ENCODE results near the gene ZNF836. TPM values are rescaled to one million over a fixed set of nuclear protein-coding genes. Genes with fewer than 3 reads are reported as not detected.

ZNF836 gene
- total RNA-seq (2021) = 20.3 to 28.8 TPM (median 22.8 TPM) in 3 replicates
- percentile 80 among the genes with signal in this experiment for Bru-seq, nascent RNA
- long read RNA-seq, experiment 1, partial matches to known transcripts = 5 of 23 reads
- long read RNA-seq, experiment 1, other reads (novel, unspliced or antisense) = 15 of 23 reads
- long read RNA-seq, experiment 2, partial matches to known transcripts = 3 of 16 reads
- long read RNA-seq, experiment 2, other reads (novel, unspliced or antisense) = 9 of 16 reads
- long read RNA-seq, experiment 3 = 0 reads

DNA sequence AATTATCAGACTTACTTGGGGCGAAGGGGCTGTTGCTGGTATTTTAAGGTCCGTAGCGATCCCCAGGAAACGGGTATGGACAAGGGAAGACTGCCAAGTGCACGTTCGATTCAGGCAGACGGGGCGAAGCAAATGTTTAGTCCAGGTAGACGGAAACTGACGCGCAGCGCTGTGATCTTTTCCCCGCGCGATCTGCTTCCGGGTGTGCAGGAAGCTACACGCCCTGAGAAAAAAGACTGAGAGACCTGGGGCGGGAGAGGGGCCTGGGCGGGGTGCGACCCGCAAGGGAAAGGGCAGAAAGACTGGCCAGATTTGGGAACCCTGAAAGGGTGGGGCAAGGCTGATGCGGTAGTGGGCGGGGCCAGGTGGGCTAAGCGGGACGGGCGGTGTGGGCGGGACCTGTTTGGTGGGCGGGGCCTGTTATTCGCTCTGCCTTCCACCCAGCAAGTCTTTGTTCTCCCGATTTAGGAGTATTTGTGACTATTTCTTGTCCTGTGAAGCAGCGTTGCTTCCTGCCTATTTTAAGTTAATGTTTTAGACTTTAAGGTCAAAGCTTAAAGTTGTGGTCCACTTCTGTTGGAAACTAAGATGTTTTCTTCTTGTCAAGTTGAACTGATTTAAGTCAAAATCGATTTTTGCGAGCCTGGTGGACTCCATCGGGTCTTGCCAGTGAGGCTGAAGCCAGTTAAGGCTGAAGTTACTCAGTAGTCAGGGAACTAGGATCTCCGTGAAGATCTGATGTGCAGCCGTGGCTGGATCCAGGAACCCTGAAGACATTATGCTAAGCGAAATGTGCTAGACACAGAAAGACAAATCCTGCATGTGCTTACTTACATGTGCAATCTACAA is at the start of gene ZNF836:
Gene ZNF836 (minus strand): TSS at position 301 of the 849 bp plus-strand sequence. CDS start 3,549 bp downstream, outside the sequence.
- DNase-seq (ENCODE audit: low spot score) = peak; percentile 95
- ChIA-PET CTCF (interaction anchor here (0.6 kb wide), 1 partner anchor 18 kb away, joined by 3 read pairs; no protein-coding TSS in a partner anchor), POLR2A (interaction anchor here (0.6 kb wide), 1 partner anchor 158 kb away, joined by 4 read pairs; no protein-coding TSS in a partner anchor)
- peaks cover 18% of the 10 kb centered on the region for H3K4me1 Mint-ChIP-seq
- H3K9me3 Mint-ChIP-seq = peaks cover 10% of the 10 kb centered on the region
- peak; percentile 94 for ATAC-seq
- peaks cover 12% of the 10 kb centered on the region for H3K27me3 Mint-ChIP-seq (ENCODE audit: low read depth)
- peak within 1 kb of the TSS; percentile 94 for H3K27ac Mint-ChIP-seq
- H3K36me3 Mint-ChIP-seq = peaks cover 19% of the 10 kb centered on the region
- H3K4me3 Mint-ChIP-seq = peak within 1 kb of the TSS; percentile 89
- TF ChIP-seq MYBL2 (CRISPR knock-in tag; IDR thresholded peaks at IDR 0.05) (0 out of 2 replicates have a peak, but pooled peaks have one; percentile 24), SP1 (CRISPR knock-in tag; conservative IDR thresholded peaks at IDR 0.05) (peak; percentile 46; the same call in 1 of the 2 replicates), SOX15 (CRISPR knock-in tag; IDR thresholded peaks at IDR 0.05) (no peak)

DNA sequence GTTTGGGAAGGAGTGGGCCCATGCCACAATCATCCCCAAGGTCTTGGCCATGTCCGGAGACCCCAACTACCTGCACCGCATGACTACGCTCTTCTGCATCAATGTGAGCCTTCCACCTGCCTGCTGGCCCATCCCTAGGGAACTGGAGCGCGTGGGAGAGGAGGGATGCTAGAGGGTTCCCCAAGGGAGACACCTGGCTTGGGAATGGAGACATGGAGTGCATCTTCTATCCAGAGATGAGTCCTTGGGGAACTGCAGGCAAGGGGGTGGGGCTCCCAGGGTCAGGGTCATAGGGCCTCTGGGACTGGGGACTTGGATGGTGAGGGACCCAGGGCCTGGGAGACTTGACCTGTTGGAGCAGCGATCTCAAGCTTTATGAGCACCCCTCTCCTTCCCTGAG is 49.6 kb upstream of the ZNF836 start:
- H3K9me3 Mint-ChIP-seq = no peaks in the 10 kb centered on the region
- no peak overlapping the region for H3K27ac Mint-ChIP-seq
- ChIA-PET POLR2A (no interaction called here), CTCF (no interaction called here)
- no peaks in the 10 kb centered on the region for H3K27me3 Mint-ChIP-seq (ENCODE audit: low read depth)
- ATAC-seq (no peak), DNase-seq (ENCODE audit: low spot score) (no peak)
- no peaks in the 10 kb centered on the region for H3K4me1 Mint-ChIP-seq
- H3K4me3 Mint-ChIP-seq = no peak overlapping the region
- H3K36me3 Mint-ChIP-seq = peaks cover 89% of the 10 kb centered on the region
- TF ChIP-seq, protein P1, sequence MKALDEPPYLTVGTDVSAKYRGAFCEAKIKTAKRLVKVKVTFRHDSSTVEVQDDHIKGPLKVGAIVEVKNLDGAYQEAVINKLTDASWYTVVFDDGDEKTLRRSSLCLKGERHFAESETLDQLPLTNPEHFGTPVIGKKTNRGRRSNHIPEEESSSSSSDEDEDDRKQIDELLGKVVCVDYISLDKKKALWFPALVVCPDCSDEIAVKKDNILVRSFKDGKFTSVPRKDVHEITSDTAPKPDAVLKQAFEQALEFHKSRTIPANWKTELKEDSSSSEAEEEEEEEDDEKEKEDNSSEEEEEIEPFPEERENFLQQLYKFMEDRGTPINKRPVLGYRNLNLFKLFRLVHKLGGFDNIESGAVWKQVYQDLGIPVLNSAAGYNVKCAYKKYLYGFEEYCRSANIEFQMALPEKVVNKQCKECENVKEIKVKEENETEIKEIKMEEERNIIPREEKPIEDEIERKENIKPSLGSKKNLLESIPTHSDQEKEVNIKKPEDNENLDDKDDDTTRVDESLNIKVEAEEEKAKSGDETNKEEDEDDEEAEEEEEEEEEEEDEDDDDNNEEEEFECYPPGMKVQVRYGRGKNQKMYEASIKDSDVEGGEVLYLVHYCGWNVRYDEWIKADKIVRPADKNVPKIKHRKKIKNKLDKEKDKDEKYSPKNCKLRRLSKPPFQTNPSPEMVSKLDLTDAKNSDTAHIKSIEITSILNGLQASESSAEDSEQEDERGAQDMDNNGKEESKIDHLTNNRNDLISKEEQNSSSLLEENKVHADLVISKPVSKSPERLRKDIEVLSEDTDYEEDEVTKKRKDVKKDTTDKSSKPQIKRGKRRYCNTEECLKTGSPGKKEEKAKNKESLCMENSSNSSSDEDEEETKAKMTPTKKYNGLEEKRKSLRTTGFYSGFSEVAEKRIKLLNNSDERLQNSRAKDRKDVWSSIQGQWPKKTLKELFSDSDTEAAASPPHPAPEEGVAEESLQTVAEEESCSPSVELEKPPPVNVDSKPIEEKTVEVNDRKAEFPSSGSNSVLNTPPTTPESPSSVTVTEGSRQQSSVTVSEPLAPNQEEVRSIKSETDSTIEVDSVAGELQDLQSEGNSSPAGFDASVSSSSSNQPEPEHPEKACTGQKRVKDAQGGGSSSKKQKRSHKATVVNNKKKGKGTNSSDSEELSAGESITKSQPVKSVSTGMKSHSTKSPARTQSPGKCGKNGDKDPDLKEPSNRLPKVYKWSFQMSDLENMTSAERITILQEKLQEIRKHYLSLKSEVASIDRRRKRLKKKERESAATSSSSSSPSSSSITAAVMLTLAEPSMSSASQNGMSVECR (CRISPR knock-in tag; IDR thresholded peaks at IDR 0.05; ENCODE audit: borderline replicate concordance) = no peak
- TF ChIP-seq ESRRA (CRISPR knock-in tag; IDR thresholded peaks at IDR 0.05; ENCODE audit: borderline replicate concordance) (no peak), GABPB1 (CRISPR knock-in tag; IDR thresholded peaks at IDR 0.05) (no peak), ZNF671 (CRISPR knock-in tag; IDR thresholded peaks at IDR 0.05) (no peak), NFATC4 (CRISPR knock-in tag; IDR thresholded peaks at IDR 0.05) (no peak), CREB1 (CRISPR knock-in tag; IDR thresholded peaks at IDR 0.05) (no peak), IRF2 (CRISPR knock-in tag; IDR thresholded peaks at IDR 0.05; ENCODE audit: borderline replicate concordance, low read depth) (no peak), JUN (CRISPR knock-in tag; IDR thresholded peaks at IDR 0.05) (no peak)
- TF ChIP-seq, protein P2, sequence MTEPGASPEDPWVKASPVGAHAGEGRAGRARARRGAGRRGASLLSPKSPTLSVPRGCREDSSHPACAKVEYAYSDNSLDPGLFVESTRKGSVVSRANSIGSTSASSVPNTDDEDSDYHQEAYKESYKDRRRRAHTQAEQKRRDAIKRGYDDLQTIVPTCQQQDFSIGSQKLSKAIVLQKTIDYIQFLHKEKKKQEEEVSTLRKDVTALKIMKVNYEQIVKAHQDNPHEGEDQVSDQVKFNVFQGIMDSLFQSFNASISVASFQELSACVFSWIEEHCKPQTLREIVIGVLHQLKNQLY (CRISPR knock-in tag; IDR thresholded peaks at IDR 0.05) = no peak
- TF ChIP-seq, protein P3, sequence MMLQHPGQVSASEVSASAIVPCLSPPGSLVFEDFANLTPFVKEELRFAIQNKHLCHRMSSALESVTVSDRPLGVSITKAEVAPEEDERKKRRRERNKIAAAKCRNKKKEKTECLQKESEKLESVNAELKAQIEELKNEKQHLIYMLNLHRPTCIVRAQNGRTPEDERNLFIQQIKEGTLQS (CRISPR knock-in tag; conservative IDR thresholded peaks at IDR 0.05) = no peak
- TF ChIP-seq, protein P4, sequence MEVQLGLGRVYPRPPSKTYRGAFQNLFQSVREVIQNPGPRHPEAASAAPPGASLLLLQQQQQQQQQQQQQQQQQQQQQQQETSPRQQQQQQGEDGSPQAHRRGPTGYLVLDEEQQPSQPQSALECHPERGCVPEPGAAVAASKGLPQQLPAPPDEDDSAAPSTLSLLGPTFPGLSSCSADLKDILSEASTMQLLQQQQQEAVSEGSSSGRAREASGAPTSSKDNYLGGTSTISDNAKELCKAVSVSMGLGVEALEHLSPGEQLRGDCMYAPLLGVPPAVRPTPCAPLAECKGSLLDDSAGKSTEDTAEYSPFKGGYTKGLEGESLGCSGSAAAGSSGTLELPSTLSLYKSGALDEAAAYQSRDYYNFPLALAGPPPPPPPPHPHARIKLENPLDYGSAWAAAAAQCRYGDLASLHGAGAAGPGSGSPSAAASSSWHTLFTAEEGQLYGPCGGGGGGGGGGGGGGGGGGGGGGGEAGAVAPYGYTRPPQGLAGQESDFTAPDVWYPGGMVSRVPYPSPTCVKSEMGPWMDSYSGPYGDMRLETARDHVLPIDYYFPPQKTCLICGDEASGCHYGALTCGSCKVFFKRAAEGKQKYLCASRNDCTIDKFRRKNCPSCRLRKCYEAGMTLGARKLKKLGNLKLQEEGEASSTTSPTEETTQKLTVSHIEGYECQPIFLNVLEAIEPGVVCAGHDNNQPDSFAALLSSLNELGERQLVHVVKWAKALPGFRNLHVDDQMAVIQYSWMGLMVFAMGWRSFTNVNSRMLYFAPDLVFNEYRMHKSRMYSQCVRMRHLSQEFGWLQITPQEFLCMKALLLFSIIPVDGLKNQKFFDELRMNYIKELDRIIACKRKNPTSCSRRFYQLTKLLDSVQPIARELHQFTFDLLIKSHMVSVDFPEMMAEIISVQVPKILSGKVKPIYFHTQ (CRISPR knock-in tag; IDR thresholded peaks at IDR 0.05) = no peak
- TF ChIP-seq, protein P5, sequence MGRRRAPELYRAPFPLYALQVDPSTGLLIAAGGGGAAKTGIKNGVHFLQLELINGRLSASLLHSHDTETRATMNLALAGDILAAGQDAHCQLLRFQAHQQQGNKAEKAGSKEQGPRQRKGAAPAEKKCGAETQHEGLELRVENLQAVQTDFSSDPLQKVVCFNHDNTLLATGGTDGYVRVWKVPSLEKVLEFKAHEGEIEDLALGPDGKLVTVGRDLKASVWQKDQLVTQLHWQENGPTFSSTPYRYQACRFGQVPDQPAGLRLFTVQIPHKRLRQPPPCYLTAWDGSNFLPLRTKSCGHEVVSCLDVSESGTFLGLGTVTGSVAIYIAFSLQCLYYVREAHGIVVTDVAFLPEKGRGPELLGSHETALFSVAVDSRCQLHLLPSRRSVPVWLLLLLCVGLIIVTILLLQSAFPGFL (CRISPR knock-in tag; IDR thresholded peaks at IDR 0.05; ENCODE audit: borderline replicate concordance) = no peak
- TF ChIP-seq, protein P6, sequence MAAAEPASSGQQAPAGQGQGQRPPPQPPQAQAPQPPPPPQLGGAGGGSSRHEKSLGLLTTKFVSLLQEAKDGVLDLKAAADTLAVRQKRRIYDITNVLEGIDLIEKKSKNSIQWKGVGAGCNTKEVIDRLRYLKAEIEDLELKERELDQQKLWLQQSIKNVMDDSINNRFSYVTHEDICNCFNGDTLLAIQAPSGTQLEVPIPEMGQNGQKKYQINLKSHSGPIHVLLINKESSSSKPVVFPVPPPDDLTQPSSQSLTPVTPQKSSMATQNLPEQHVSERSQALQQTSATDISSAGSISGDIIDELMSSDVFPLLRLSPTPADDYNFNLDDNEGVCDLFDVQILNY (CRISPR knock-in tag; IDR thresholded peaks at IDR 0.05) = no peak
- TF ChIP-seq, protein P7, sequence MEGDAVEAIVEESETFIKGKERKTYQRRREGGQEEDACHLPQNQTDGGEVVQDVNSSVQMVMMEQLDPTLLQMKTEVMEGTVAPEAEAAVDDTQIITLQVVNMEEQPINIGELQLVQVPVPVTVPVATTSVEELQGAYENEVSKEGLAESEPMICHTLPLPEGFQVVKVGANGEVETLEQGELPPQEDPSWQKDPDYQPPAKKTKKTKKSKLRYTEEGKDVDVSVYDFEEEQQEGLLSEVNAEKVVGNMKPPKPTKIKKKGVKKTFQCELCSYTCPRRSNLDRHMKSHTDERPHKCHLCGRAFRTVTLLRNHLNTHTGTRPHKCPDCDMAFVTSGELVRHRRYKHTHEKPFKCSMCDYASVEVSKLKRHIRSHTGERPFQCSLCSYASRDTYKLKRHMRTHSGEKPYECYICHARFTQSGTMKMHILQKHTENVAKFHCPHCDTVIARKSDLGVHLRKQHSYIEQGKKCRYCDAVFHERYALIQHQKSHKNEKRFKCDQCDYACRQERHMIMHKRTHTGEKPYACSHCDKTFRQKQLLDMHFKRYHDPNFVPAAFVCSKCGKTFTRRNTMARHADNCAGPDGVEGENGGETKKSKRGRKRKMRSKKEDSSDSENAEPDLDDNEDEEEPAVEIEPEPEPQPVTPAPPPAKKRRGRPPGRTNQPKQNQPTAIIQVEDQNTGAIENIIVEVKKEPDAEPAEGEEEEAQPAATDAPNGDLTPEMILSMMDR (IDR thresholded peaks at IDR 0.05) = no peak
- TF ChIP-seq, protein P8, sequence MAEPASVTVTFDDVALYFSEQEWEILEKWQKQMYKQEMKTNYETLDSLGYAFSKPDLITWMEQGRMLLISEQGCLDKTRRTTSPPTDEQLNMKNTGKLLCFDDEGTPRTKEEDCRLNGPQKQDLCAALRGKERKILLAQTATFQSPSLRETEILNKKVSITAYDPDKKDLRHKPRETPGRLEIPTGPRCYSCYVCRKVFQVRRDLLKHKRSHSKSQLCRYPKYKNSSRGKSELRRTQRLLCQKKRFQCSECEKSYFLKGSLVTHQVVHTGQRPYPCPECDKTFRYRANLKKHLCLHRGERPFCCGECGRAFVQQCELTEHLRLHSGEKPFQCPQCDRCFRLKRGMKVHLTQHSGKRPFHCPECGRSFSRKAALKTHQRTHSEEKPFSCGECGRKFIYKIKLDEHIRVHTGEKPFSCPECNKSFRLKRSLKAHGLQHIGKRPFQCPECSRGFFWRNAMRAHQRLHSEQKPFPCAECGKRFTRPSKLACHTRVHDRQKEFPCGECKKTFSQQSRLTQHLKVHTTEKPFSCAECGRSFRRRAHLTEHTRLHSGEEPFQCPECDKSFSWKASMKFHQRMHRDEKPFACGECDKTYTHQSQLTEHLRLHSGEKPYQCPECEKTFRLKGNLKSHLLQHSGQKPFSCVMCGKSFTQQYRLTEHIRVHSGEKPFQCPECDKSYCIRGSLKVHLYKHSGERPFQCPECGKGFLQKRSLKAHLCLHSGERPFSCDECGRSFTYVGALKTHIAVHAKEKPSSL (CRISPR knock-in tag; conservative IDR thresholded peaks at IDR 0.05) = no peak

All from WTC11 (cell line).